Erythroblast (primary cell): ENCODE data around the gene VCAM1.

ENCODE experiments used
- GATA1 ChIP-seq: IDR thresholded peaks from 2 replicates; pipeline ENCODE4 v1.6.1; 2011; ENCODE audit warnings: low read depth, mild to moderate bottlenecking, control low read depth, low read length, moderate library complexity
- POLR2A ChIP-seq: IDR thresholded peaks from 2 replicates; pipeline ENCODE4 v1.6.1; 2011; ENCODE audit warnings: mild to moderate bottlenecking, low read length

DNA sequence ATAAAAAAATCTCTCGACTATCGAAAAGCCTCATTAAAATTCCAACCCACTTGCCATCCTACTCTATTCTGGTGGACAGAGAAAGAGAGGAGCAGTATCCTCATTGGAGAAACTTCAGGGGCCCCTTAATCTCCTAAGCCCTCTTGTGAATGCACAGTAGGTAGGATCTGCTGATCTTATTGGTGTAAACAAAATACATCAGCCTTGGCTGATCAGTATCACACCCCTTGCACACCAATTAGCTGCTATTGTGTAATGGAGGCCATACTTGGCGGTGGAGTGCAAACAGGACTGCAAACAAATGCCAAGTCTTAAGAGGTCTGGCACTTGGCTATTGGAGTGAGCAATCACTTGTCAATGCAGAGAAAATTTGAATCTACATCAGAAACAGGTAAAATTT, 15.7 kb downstream of the VCAM1 start:
- TF ChIP-seq POLR2A (no peak), GATA1 (no peak)
